DND-41 (cell line): ENCODE measurements around the gene CIRBP.

Experiments used
- EZH2 ChIP-seq: IDR thresholded peaks from 3 replicates; pipeline ENCODE4 v1.6.1; 2012; ENCODE audit warnings: borderline replicate concordance, low read depth, mild to moderate bottlenecking, moderate library complexity, low read length, inconsistent platforms; ENCODE audit not compliant: severe bottlenecking
- TF ChIP-seq, protein P1 (sequence below): IDR thresholded peaks from 2 replicates; pipeline ENCODE4 v1.5.1; 2012; ENCODE audit warnings: borderline replicate concordance, low read length, moderate library complexity, mild to moderate bottlenecking; ENCODE audit not compliant: poor library complexity, severe bottlenecking; ENCODE audit errors: extremely low read depth

DNA sequence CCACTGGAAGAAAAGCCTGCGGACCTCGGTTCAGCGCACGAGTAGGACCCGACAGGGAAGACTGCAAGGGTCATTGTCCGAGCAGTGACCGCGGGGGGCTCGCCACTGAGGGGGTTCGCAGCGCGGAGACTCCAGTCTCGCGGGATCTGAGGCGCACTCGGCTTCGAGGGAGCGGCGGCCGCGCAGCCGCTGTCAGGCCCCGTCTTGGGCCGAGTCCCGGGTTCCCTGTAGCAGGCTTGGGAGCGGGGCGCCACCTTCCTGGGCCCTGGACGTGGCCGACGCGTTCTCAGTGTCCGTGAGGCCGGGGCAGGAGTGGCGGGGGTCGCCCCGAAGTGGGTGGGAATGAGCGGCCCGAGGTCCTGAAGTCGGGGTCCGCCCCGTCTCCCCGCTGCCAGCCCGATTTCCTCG, 5.7 kb downstream of the CIRBP start:
- TF ChIP-seq, protein P1, sequence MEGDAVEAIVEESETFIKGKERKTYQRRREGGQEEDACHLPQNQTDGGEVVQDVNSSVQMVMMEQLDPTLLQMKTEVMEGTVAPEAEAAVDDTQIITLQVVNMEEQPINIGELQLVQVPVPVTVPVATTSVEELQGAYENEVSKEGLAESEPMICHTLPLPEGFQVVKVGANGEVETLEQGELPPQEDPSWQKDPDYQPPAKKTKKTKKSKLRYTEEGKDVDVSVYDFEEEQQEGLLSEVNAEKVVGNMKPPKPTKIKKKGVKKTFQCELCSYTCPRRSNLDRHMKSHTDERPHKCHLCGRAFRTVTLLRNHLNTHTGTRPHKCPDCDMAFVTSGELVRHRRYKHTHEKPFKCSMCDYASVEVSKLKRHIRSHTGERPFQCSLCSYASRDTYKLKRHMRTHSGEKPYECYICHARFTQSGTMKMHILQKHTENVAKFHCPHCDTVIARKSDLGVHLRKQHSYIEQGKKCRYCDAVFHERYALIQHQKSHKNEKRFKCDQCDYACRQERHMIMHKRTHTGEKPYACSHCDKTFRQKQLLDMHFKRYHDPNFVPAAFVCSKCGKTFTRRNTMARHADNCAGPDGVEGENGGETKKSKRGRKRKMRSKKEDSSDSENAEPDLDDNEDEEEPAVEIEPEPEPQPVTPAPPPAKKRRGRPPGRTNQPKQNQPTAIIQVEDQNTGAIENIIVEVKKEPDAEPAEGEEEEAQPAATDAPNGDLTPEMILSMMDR: no peak
- no peak for TF ChIP-seq EZH2
